WTC11 (cell line): ENCODE data around the gene BABAM2. TPM values are rescaled to one million over a fixed set of nuclear protein-coding genes. Genes with fewer than 3 reads are reported as not detected.

Experiments
- ATAC-seq: fragments of 200-7000 bp; cut with Tn5 transposase; 2 replicates; pipeline ENCODE4 v1.10.0; 2021; ENCODE audit warnings: mild to moderate bottlenecking, moderate library complexity
- CTCF ChIA-PET: fragments of 300-600 bp; sonication (Branson Sonifier 250); formaldehyde crosslinking; loops from one replicate; lab custom pipeline; 2021; ENCODE audit warnings: antibody characterized with exemption; lab: Charles Lee
- POLR2A ChIA-PET: fragments of 350-600 bp; sonication (Branson Sonifier 250); formaldehyde crosslinking; loops from one replicate; lab custom pipeline; 2021; ENCODE audit warnings: antibody characterized with exemption; lab: Charles Lee
- DNase-seq: peaks from one replicate; pipeline ENCODE4 v3.0.0; 2021; ENCODE audit warnings: low spot score
- H3K27ac Mint-ChIP-seq: 2 replicates; pipeline ENCODE4 v1.8.0; 2021; ENCODE audit warnings: mixed read lengths
- H3K27me3 Mint-ChIP-seq: 2 replicates; pipeline ENCODE4 v1.8.0; 2021; ENCODE audit warnings: low read depth, mild to moderate bottlenecking, moderate library complexity, mixed read lengths
- H3K36me3 Mint-ChIP-seq: 2 replicates; pipeline ENCODE4 v1.8.0; 2021; ENCODE audit warnings: mixed read lengths
- H3K4me1 Mint-ChIP-seq: 2 replicates; pipeline ENCODE4 v1.8.0; 2022; ENCODE audit warnings: mixed read lengths
- H3K4me3 Mint-ChIP-seq: 2 replicates; pipeline ENCODE4 v1.8.0; 2021; ENCODE audit warnings: mild to moderate bottlenecking, moderate library complexity, mixed read lengths
- H3K9me3 Mint-ChIP-seq: 2 replicates; pipeline ENCODE4 v1.8.0; 2021; ENCODE audit warnings: mixed read lengths
- CBFB ChIP-seq: sonication (generic); formaldehyde crosslinking; IDR thresholded peaks from 2 replicates; pipeline ENCODE4 v1.8.1; 2022; ENCODE audit warnings: mild to moderate bottlenecking, low read depth, missing genetic modification reagents
- JAZF1 ChIP-seq: fragments of 250-450 bp; sonication (Bioruptor Pico); IDR thresholded peaks from 2 replicates; pipeline ENCODE4 v1.9.0; 2021; ENCODE audit warnings: moderate library complexity, mild to moderate bottlenecking, inconsistent platforms
- RELA ChIP-seq: sonication (generic); formaldehyde crosslinking; IDR thresholded peaks from 2 replicates; pipeline ENCODE4 v1.8.1; 2022; ENCODE audit warnings: missing genetic modification reagents, mild to moderate bottlenecking, borderline replicate concordance
- SMAD3 ChIP-seq: sonication (generic); formaldehyde crosslinking; IDR thresholded peaks from 2 replicates; pipeline ENCODE4 v1.8.0; 2022; ENCODE audit warnings: missing genetic modification reagents, mild to moderate bottlenecking, borderline replicate concordance
- SOX15 ChIP-seq: fragments of 250-450 bp; sonication (Bioruptor Pico); IDR thresholded peaks from 2 replicates; pipeline ENCODE4 v1.9.0; 2021; ENCODE audit warnings: mild to moderate bottlenecking
- SP1 ChIP-seq: sonication (generic); formaldehyde crosslinking; conservative IDR thresholded peaks from 2 replicates; pipeline ENCODE4 v1.8.1; 2022; ENCODE audit warnings: missing genetic modification reagents
- TP53 ChIP-seq: sonication (generic); formaldehyde crosslinking; IDR thresholded peaks from 2 replicates; pipeline ENCODE4 v1.8.1; 2023; ENCODE audit warnings: mild to moderate bottlenecking, missing genetic modification reagents
- ZBTB21 ChIP-seq: sonication (generic); formaldehyde crosslinking; IDR thresholded peaks from 2 replicates; pipeline ENCODE4 v1.8.1; 2023; ENCODE audit warnings: mild to moderate bottlenecking, missing genetic modification reagents, borderline replicate concordance
- ZNF263 ChIP-seq: sonication (generic); formaldehyde crosslinking; IDR thresholded peaks from 2 replicates; pipeline ENCODE4 v1.8.1; 2022; ENCODE audit warnings: low read depth, mild to moderate bottlenecking, moderate library complexity, missing genetic modification reagents
- total RNA-seq: library from RNA; stranded (reverse); gene quantifications from 3 replicates; pipeline ENCODE4 v1.2.3, GENCODE V29; 2021
- TF ChIP-seq, protein P1 (sequence below): sonication (generic); formaldehyde crosslinking; conservative IDR thresholded peaks from 2 replicates; pipeline ENCODE4 v1.8.1; 2023; ENCODE audit warnings: mild to moderate bottlenecking, low read depth, missing genetic modification reagents, moderate library complexity
- TF ChIP-seq, protein P2 (sequence below): sonication (generic); formaldehyde crosslinking; IDR thresholded peaks from 2 replicates; pipeline ENCODE4 v1.8.1; 2022; ENCODE audit warnings: low read depth, missing genetic modification reagents, borderline replicate concordance
- TF ChIP-seq, protein P3 (sequence below): sonication (generic); formaldehyde crosslinking; IDR thresholded peaks from 2 replicates; pipeline ENCODE4 v1.8.1; 2023; ENCODE audit warnings: mild to moderate bottlenecking, missing genetic modification reagents
- TF ChIP-seq, protein P4 (sequence below): sonication (generic); formaldehyde crosslinking; IDR thresholded peaks from 2 replicates; pipeline ENCODE4 v1.8.1; 2023; ENCODE audit warnings: mild to moderate bottlenecking, missing genetic modification reagents
- TF ChIP-seq, protein P5 (sequence below): fragments of 250-450 bp; sonication (Bioruptor Pico); IDR thresholded peaks from 2 replicates; pipeline ENCODE4 v1.9.0; 2021; ENCODE audit warnings: moderate library complexity, mild to moderate bottlenecking, inconsistent platforms, borderline replicate concordance
- TF ChIP-seq, protein P6 (sequence below): fragments of 250-450 bp; sonication (Bioruptor Pico); IDR thresholded peaks from 2 replicates; pipeline ENCODE4 v2.1.2; 2022; ENCODE audit warnings: mild to moderate bottlenecking, moderate library complexity
- TF ChIP-seq, protein P7 (sequence below): sonication (generic); formaldehyde crosslinking; IDR thresholded peaks from 2 replicates; pipeline ENCODE4 v1.8.1; 2023; ENCODE audit warnings: mild to moderate bottlenecking, missing genetic modification reagents, borderline replicate concordance
- TF ChIP-seq, protein P8 (sequence below): sonication (generic); formaldehyde crosslinking; IDR thresholded peaks from 2 replicates; pipeline ENCODE4 v1.8.0; 2022; ENCODE audit warnings: missing genetic modification reagents

Gene BABAM2
- total RNA-seq, 1 experiment from 2014 or later: 16.5 TPM

DNA sequence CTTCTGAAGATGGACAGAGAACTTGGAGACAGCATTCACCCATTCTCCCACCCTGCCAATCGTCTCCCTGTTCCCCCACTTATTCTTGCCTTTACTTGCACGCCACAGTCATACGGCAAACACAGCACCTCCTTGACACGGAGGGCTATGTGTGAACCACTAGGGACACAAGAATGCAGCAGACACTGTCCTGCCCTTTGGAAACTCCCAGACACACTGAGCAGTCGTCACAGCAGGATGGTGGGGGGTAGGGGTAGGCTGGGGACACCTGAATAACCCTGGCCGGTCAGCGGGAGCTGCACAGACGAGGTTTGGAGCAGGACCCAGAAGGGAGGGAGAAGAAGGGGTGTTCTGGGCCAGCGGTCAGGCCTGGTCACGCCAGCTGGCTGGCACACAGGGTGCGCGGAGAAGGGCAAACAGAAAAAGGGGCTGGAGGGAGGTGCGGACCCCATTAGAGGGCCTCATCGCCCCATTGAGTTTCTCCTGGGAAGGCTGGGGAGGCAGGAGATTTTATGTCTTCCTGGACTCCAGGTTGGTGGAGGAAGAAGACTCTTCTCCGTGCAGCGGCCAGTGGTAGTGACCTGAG, 462.2 kb downstream of the BABAM2 start (continued):
- TF ChIP-seq, protein P1, sequence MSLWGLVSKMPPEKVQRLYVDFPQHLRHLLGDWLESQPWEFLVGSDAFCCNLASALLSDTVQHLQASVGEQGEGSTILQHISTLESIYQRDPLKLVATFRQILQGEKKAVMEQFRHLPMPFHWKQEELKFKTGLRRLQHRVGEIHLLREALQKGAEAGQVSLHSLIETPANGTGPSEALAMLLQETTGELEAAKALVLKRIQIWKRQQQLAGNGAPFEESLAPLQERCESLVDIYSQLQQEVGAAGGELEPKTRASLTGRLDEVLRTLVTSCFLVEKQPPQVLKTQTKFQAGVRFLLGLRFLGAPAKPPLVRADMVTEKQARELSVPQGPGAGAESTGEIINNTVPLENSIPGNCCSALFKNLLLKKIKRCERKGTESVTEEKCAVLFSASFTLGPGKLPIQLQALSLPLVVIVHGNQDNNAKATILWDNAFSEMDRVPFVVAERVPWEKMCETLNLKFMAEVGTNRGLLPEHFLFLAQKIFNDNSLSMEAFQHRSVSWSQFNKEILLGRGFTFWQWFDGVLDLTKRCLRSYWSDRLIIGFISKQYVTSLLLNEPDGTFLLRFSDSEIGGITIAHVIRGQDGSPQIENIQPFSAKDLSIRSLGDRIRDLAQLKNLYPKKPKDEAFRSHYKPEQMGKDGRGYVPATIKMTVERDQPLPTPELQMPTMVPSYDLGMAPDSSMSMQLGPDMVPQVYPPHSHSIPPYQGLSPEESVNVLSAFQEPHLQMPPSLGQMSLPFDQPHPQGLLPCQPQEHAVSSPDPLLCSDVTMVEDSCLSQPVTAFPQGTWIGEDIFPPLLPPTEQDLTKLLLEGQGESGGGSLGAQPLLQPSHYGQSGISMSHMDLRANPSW (CRISPR knock-in tag): no peak
- TF ChIP-seq JAZF1 (no peak), SMAD3 (no peak)
- TF ChIP-seq, protein P2, sequence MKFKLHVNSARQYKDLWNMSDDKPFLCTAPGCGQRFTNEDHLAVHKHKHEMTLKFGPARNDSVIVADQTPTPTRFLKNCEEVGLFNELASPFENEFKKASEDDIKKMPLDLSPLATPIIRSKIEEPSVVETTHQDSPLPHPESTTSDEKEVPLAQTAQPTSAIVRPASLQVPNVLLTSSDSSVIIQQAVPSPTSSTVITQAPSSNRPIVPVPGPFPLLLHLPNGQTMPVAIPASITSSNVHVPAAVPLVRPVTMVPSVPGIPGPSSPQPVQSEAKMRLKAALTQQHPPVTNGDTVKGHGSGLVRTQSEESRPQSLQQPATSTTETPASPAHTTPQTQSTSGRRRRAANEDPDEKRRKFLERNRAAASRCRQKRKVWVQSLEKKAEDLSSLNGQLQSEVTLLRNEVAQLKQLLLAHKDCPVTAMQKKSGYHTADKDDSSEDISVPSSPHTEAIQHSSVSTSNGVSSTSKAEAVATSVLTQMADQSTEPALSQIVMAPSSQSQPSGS (CRISPR knock-in tag): no peak
- TF ChIP-seq, protein P3, sequence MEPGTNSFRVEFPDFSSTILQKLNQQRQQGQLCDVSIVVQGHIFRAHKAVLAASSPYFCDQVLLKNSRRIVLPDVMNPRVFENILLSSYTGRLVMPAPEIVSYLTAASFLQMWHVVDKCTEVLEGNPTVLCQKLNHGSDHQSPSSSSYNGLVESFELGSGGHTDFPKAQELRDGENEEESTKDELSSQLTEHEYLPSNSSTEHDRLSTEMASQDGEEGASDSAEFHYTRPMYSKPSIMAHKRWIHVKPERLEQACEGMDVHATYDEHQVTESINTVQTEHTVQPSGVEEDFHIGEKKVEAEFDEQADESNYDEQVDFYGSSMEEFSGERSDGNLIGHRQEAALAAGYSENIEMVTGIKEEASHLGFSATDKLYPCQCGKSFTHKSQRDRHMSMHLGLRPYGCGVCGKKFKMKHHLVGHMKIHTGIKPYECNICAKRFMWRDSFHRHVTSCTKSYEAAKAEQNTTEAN (CRISPR knock-in tag): no peak
- TF ChIP-seq, all 79 proteins: peak for 0

DNA sequence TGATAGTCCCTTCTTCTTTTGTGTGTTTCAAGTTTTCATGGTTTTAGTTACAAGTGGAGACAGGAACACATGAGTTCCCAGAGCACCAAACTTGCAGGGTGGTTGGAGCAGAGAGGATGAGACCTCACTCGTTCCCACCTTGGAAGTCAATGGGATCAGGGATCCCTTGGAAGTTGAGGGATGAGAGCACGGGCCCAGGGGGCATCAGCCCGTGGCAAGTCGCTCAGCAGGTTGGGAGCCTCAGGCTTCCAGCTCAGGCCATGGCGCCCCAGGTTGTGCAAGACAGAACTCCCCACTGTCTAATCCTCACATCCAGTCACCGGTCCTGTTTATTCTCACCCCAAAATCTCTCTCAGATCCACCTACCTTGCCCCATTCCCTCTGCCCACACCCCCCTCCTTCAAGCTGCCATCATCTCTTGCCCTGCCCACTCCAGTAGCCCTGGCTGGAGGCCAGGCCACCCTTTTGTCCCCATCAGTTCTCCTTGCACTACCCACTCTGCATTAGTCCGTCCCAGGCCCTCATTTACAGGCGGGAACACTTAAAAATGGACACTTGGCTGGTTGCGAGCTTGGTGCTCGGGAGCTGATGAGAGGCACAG, 464.5 kb downstream of the BABAM2 start:
- ATAC-seq: no peak
- Mint-ChIP-seq H3K9me3 (no peaks in the 10 kb centered on the region), H3K27me3 (no peaks in the 10 kb centered on the region), H3K4me3 (no peak overlapping the region), H3K36me3 (no peaks in the 10 kb centered on the region), H3K4me1 (peaks cover 10% of the 10 kb centered on the region), H3K27ac (no peak overlapping the region)
- no peak for DNase-seq
- ChIA-PET POLR2A (no interaction called here), CTCF (no interaction called here)
- TF ChIP-seq CBFB (CRISPR knock-in tag) (no peak), SMAD3 (no peak), ZBTB21 (CRISPR knock-in tag) (no peak), JAZF1 (no peak), RELA (no peak), SP1 (CRISPR knock-in tag) (no peak), ZNF263 (CRISPR knock-in tag) (no peak), SOX15 (CRISPR knock-in tag) (no peak), TP53 (CRISPR knock-in tag) (no peak)
- TF ChIP-seq, protein P4, sequence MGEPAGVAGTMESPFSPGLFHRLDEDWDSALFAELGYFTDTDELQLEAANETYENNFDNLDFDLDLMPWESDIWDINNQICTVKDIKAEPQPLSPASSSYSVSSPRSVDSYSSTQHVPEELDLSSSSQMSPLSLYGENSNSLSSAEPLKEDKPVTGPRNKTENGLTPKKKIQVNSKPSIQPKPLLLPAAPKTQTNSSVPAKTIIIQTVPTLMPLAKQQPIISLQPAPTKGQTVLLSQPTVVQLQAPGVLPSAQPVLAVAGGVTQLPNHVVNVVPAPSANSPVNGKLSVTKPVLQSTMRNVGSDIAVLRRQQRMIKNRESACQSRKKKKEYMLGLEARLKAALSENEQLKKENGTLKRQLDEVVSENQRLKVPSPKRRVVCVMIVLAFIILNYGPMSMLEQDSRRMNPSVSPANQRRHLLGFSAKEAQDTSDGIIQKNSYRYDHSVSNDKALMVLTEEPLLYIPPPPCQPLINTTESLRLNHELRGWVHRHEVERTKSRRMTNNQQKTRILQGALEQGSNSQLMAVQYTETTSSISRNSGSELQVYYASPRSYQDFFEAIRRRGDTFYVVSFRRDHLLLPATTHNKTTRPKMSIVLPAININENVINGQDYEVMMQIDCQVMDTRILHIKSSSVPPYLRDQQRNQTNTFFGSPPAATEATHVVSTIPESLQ (CRISPR knock-in tag): no peak
- TF ChIP-seq, protein P5, sequence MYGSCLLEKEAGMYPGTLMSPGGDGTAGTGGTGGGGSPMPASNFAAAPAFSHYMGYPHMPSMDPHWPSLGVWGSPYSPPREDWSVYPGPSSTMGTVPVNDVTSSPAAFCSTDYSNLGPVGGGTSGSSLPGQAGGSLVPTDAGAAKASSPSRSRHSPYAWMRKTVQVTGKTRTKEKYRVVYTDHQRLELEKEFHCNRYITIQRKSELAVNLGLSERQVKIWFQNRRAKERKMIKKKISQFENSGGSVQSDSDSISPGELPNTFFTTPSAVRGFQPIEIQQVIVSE (CRISPR knock-in tag): no peak
- TF ChIP-seq, protein P6, sequence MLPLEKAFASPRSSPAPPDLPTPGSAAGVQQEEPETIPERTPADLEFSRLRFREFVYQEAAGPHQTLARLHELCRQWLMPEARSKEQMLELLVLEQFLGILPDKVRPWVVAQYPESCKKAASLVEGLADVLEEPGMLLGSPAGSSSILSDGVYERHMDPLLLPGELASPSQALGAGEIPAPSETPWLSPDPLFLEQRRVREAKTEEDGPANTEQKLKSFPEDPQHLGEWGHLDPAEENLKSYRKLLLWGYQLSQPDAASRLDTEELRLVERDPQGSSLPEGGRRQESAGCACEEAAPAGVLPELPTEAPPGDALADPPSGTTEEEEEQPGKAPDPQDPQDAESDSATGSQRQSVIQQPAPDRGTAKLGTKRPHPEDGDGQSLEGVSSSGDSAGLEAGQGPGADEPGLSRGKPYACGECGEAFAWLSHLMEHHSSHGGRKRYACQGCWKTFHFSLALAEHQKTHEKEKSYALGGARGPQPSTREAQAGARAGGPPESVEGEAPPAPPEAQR: no peak
- TF ChIP-seq, protein P7, sequence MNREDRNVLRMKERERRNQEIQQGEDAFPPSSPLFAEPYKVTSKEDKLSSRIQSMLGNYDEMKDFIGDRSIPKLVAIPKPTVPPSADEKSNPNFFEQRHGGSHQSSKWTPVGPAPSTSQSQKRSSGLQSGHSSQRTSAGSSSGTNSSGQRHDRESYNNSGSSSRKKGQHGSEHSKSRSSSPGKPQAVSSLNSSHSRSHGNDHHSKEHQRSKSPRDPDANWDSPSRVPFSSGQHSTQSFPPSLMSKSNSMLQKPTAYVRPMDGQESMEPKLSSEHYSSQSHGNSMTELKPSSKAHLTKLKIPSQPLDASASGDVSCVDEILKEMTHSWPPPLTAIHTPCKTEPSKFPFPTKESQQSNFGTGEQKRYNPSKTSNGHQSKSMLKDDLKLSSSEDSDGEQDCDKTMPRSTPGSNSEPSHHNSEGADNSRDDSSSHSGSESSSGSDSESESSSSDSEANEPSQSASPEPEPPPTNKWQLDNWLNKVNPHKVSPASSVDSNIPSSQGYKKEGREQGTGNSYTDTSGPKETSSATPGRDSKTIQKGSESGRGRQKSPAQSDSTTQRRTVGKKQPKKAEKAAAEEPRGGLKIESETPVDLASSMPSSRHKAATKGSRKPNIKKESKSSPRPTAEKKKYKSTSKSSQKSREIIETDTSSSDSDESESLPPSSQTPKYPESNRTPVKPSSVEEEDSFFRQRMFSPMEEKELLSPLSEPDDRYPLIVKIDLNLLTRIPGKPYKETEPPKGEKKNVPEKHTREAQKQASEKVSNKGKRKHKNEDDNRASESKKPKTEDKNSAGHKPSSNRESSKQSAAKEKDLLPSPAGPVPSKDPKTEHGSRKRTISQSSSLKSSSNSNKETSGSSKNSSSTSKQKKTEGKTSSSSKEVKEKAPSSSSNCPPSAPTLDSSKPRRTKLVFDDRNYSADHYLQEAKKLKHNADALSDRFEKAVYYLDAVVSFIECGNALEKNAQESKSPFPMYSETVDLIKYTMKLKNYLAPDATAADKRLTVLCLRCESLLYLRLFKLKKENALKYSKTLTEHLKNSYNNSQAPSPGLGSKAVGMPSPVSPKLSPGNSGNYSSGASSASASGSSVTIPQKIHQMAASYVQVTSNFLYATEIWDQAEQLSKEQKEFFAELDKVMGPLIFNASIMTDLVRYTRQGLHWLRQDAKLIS (CRISPR knock-in tag): no peak
- TF ChIP-seq, protein P8, sequence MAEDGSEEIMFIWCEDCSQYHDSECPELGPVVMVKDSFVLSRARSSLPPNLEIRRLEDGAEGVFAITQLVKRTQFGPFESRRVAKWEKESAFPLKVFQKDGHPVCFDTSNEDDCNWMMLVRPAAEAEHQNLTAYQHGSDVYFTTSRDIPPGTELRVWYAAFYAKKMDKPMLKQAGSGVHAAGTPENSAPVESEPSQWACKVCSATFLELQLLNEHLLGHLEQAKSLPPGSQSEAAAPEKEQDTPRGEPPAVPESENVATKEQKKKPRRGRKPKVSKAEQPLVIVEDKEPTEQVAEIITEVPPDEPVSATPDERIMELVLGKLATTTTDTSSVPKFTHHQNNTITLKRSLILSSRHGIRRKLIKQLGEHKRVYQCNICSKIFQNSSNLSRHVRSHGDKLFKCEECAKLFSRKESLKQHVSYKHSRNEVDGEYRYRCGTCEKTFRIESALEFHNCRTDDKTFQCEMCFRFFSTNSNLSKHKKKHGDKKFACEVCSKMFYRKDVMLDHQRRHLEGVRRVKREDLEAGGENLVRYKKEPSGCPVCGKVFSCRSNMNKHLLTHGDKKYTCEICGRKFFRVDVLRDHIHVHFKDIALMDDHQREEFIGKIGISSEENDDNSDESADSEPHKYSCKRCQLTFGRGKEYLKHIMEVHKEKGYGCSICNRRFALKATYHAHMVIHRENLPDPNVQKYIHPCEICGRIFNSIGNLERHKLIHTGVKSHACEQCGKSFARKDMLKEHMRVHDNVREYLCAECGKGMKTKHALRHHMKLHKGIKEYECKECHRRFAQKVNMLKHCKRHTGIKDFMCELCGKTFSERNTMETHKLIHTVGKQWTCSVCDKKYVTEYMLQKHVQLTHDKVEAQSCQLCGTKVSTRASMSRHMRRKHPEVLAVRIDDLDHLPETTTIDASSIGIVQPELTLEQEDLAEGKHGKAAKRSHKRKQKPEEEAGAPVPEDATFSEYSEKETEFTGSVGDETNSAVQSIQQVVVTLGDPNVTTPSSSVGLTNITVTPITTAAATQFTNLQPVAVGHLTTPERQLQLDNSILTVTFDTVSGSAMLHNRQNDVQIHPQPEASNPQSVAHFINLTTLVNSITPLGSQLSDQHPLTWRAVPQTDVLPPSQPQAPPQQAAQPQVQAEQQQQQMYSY (CRISPR knock-in tag): no peak
